Measurements from ENCODE around the gene USP22. TPM values are rescaled to one million over a fixed set of nuclear protein-coding genes. Genes with fewer than 3 reads are reported as not detected.

Gene USP22
- total and polyA plus RNA-seq, 4 donors, result 33.3 to 180 (median 112) TPM

DNA sequence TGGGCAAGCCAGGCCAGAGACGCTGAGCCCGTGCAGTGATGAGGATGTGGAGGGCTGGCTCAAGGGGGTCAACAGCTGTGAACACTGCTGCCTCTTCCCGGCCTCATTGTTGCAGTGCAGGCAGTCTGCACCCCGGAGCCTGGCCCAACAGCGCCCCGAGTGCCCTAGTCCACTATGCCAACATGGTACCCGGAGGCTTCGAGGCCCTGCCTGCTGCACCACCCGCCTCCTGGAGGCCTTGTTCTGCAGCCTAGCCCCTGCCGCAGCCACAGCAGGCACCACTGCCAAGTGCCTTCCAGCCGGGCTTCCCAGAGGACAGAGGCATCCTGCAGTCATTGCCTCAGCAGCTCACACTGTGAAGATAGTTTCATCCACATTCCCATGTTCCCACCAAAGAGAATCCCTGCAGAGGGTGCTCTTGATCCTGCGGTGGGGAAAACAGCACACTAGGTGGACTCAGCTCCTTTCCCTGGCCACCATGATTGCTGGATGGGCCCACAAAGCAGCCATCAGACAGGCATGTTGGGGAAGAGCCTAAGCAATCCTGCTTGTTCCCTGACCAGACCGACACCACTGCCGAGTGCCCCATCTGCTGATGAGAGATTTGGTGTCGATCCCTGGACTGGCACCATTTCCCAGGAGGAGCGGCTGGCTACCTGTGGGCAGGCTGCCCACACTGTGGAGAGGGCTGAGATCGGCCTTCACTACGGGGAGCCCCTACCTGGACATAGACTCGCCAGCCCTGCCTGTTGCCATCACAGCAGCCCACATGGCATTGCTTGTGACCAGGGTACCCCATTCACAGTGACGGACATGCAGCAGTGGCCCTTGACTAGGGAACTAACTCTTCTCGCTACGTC is 44.9 kb downstream of the USP22 start:
- Histone ChIP-seq H3K4me1 (ENCODE audit: control insufficient read depth in 5 of 5, insufficient read depth in 5 of 5, low read length in 5 of 5) (peaks cover 0 to 11% (median 4%) of the 10 kb centered on the region in 5 donors), H3K27me3 (ENCODE audit: control insufficient read depth in 3 of 3, insufficient read depth in 3 of 3, low read length in 2 of 3) (no peaks in the 10 kb centered on the region), H3K27ac (ENCODE audit: low read depth in 1 of 2, low read length in 1 of 2) (no peak overlapping the region), H3K9ac (ENCODE audit: insufficient read depth in 1 of 2, low read length in 2 of 2) (no peak overlapping the region), H3K36me3 (ENCODE audit: control insufficient read depth in 4 of 4, insufficient read depth in 4 of 4, low read length in 4 of 4) (peaks cover 11 to 30% (median 26%) of the 10 kb centered on the region in 4 donors), H3K9me3 (ENCODE audit: control insufficient read depth in 4 of 4, insufficient read depth in 3 of 4, low read length in 3 of 4) (no peaks in the 10 kb centered on the region), H3K4me3 (no peak overlapping the region)
- ATAC-seq (ENCODE audit: insufficient read depth, low FRiP score) (no peak), DNase-seq (peak in 1 of 3 donors; percentile 11)
- TF ChIP-seq, protein P1, sequence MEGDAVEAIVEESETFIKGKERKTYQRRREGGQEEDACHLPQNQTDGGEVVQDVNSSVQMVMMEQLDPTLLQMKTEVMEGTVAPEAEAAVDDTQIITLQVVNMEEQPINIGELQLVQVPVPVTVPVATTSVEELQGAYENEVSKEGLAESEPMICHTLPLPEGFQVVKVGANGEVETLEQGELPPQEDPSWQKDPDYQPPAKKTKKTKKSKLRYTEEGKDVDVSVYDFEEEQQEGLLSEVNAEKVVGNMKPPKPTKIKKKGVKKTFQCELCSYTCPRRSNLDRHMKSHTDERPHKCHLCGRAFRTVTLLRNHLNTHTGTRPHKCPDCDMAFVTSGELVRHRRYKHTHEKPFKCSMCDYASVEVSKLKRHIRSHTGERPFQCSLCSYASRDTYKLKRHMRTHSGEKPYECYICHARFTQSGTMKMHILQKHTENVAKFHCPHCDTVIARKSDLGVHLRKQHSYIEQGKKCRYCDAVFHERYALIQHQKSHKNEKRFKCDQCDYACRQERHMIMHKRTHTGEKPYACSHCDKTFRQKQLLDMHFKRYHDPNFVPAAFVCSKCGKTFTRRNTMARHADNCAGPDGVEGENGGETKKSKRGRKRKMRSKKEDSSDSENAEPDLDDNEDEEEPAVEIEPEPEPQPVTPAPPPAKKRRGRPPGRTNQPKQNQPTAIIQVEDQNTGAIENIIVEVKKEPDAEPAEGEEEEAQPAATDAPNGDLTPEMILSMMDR (IDR thresholded peaks at IDR 0.05; ENCODE audit: control extremely low read depth, extremely low read depth), result no peak
- WGBS, 2 donors, result 87% methylated on average over 22 of the region's 22 CpGs

DNA sequence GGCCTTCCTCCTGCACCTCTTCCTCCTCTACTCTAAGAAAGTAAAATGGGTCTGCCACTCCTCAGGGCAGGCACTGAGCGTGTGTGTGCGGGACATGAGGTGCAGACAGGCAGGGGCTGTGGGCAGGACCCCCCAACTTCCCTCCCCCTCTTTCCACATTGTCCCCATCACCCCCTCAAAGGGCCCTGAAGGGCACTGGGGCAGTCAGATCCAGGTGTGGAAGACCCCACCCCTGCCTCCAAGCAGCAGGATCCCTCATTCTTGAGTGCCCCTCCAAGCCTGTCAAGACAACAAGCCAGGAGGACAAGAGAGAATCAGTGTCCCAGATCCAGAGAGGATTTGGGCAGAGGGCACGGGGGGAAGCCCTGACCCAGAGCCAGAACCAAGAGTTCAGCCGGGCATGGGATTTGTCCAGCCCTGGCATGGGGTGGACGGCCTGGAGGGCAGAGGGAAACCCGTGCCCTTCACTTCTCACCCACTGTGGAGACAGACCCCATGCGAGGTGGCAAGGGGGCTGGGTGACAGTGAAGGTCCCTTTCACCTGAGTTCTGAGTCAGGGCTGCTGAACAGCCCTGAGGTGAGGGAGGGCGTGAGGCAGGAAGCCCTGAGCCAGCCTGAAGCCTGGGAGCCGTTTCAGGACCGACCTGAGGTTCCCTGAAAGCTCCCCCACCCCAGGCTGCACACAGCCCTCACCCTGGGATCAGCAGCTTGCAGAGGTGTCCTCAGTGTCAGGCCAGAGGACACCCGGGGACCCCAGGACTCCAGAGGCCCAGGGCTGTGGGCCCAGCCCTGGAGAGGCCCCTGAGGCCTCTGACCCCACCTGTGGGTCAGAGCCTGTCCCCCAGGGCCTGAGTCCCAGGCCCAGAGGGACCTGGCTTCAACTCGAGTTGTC is 45.8 kb downstream of the USP22 start:
- DNase-seq (peak in 1 of 3 donors; percentile 10), ATAC-seq (ENCODE audit: insufficient read depth, low FRiP score) (no peak)
- Histone ChIP-seq H3K4me1 (ENCODE audit: control insufficient read depth in 5 of 5, insufficient read depth in 5 of 5, low read length in 5 of 5) (peaks cover 0 to 11% (median 4%) of the 10 kb centered on the region in 5 donors), H3K27ac (ENCODE audit: low read depth in 1 of 2, low read length in 1 of 2) (no peak overlapping the region), H3K9ac (ENCODE audit: insufficient read depth in 1 of 2, low read length in 2 of 2) (no peak overlapping the region), H3K27me3 (ENCODE audit: control insufficient read depth in 3 of 3, insufficient read depth in 3 of 3, low read length in 2 of 3) (no peaks in the 10 kb centered on the region), H3K4me3 (no peak overlapping the region), H3K9me3 (ENCODE audit: control insufficient read depth in 4 of 4, insufficient read depth in 3 of 4, low read length in 3 of 4) (no peaks in the 10 kb centered on the region), H3K36me3 (ENCODE audit: control insufficient read depth in 4 of 4, insufficient read depth in 4 of 4, low read length in 4 of 4) (peaks cover 4 to 22% (median 19%) of the 10 kb centered on the region in 4 donors)
- WGBS, 2 donors, result 79 to 83% methylated on average over 12 of the region's 12 CpGs
- TF ChIP-seq, protein P1 (IDR thresholded peaks at IDR 0.05; ENCODE audit: control extremely low read depth, extremely low read depth), result no peak

DNA sequence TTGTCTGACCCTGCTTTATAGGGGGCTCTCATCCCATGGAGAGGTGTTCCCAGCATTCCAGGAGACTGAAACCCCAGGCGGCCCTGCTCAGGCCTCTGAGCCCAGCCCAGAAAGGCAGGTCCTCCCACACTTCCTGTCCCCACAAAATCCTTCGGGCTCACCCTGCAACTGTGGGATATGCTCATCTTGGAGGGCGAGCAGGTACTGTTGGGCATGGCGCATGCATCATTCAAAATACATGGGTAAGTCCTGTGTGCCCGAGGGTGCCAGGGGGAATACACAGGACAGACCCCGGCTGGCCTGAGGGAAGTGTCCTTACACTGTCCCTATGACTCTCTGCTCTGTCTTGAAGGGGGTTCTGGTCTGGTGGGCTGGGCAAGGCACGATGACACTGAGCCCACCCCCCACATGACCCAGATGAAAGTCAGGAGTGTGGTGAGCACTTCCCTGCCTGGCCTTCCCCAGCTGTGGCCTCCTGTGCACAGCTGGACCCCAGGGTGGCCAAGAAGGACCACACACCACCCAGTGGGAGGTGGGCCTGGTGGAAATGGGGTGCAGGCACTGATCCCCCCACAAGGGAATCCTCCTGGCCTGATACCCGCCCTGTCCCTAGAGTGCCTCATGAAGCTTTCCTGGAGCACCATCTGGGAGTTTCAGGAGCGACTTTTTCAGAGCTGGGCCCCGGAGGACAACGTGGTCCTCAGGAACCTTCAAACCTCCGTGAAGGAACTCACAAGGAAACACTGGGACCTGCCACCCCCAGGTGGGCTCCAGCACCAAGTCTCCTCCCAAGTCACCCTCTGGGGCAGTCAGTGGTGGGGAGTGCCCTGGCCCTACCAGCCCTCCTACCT is 46.7 kb downstream of the USP22 start:
- Histone ChIP-seq H3K27ac (ENCODE audit: low read depth in 1 of 2, low read length in 1 of 2) (no peak overlapping the region), H3K36me3 (ENCODE audit: control insufficient read depth in 4 of 4, insufficient read depth in 4 of 4, low read length in 4 of 4) (peaks cover 0 to 15% (median 13%) of the 10 kb centered on the region in 4 donors), H3K9me3 (ENCODE audit: control insufficient read depth in 4 of 4, insufficient read depth in 3 of 4, low read length in 3 of 4) (no peaks in the 10 kb centered on the region), H3K27me3 (ENCODE audit: control insufficient read depth in 3 of 3, insufficient read depth in 3 of 3, low read length in 2 of 3) (no peaks in the 10 kb centered on the region), H3K4me1 (ENCODE audit: control insufficient read depth in 5 of 5, insufficient read depth in 5 of 5, low read length in 5 of 5) (peaks cover 0 to 11% (median 4%) of the 10 kb centered on the region in 5 donors), H3K9ac (ENCODE audit: insufficient read depth in 1 of 2, low read length in 2 of 2) (no peak overlapping the region), H3K4me3 (no peak overlapping the region)
- ATAC-seq (ENCODE audit: insufficient read depth, low FRiP score) (no peak), DNase-seq (peak in 1 of 3 donors; percentile 10)
- WGBS, 2 donors, result 81 to 84% methylated on average over 12 of the region's 12 CpGs
- TF ChIP-seq, protein P1 (IDR thresholded peaks at IDR 0.05; ENCODE audit: control extremely low read depth, extremely low read depth), result no peak
